ENCODE data around the gene DENND2A. TPM values are rescaled to one million over a fixed set of nuclear protein-coding genes. Genes with fewer than 3 reads are reported as not detected.

DENND2A gene
- total RNA-seq, 1 experiment from 2014 or later: 7.3 TPM

DNA sequence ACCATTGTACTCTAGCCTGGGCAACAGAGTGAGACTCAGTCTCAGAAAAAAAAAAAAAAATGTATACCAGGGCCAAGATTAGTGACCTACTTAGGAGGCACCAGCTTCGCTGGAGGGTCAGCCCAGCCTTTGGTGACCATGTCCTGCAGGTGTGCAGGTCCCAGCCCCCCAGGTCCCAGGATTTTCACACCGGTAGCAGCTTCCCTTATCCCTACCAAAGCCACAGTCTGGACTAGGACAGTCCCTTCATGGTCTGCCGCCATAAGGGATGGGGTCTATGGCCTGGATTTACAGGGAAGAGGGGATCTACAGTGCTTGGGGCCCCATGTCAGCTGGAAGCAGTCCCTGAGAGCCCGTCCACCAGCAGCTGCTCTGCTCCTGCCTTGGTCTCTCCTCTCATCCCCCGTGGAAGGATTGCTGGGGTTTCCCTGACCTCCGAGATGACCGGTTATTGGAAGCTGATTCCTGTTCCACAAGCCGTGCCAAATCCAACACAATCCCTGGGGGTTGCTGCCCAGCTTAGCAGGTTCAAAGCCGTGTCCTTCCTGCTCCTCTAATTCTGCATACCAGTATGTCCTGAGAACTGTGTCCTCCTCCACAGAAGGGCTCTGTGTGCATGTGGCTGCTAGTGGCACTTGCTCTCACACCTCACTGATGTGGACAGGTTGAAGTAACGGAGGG, 44.9 kb upstream of the DENND2A start:
- H3K4me2 ChIP-seq (ENCODE audit: insufficient read depth, insufficient read length, low read length): no peak overlapping the region
- no peak for DNase-seq
- Mint-ChIP-seq H3K4me3 (no peak overlapping the region), H3K36me3 (ENCODE audit: insufficient read depth in 1 of 3, low read depth in 3 of 3) (peaks cover 0 to 20% (median 8%) of the 10 kb centered on the region in 3 experiments; a peak in 5 of 7 replicates), H3K4me1 (peaks cover 0 to 7% of the 10 kb centered on the region in 2 experiments; a peak in 2 of 4 replicates), H3K27me3 (ENCODE audit: low read depth) (no peaks in the 10 kb centered on the region; the same call in 1 of the 2 replicates), H3K27ac (no peak overlapping the region; a peak in 1 of 7 replicates), H3K9me3 (no peaks in the 10 kb centered on the region)
- no peak overlapping the region for H3T11ph ChIP-seq (ENCODE audit: low read length)
- H2BK12ac ChIP-seq (ENCODE audit: insufficient read length, low read depth, low read length): no peak overlapping the region
- H3K18ac ChIP-seq (ENCODE audit: insufficient read length, low read depth, low read length): no peak overlapping the region
- no peaks in the 10 kb centered on the region for H3K79me1 ChIP-seq (ENCODE audit: insufficient read depth, low read depth, low read length, poor library complexity, severe bottlenecking)
- no peaks in the 10 kb centered on the region for H4K20me1 ChIP-seq (ENCODE audit: control insufficient read depth, insufficient read depth, insufficient read length)
- no peak overlapping the region for H2BK15ac ChIP-seq (ENCODE audit: low read depth, low read length)
- H3K56ac ChIP-seq (ENCODE audit: insufficient read length, low read depth, low read length): no peak overlapping the region
- no peaks in the 10 kb centered on the region; the same call in 1 of the 2 replicates for H3K27me3 ChIP-seq (ENCODE audit: insufficient read depth, low read length)
- no peak overlapping the region for H2BK5ac ChIP-seq (ENCODE audit: insufficient read length, low read length)
- no peak overlapping the region for H4K5ac ChIP-seq (ENCODE audit: insufficient read length, low read depth, low read length)
- no peak overlapping the region for H3K9ac ChIP-seq (ENCODE audit: extremely low read depth, insufficient read length, low read length)
- H4K91ac ChIP-seq (ENCODE audit: insufficient read length, low read depth, low read length): no peak overlapping the region
- no peaks in the 10 kb centered on the region for H3K23me2 ChIP-seq (ENCODE audit: insufficient read length, low read depth, low read length, poor library complexity, severe bottlenecking)
- H3K27ac ChIP-seq (ENCODE audit: insufficient read length, low read depth, low read length): no peak overlapping the region
- H3K9me3 ChIP-seq (ENCODE audit: control insufficient read depth, low read depth, low read length): no peaks in the 10 kb centered on the region
- no peak overlapping the region for H2AK5ac ChIP-seq (ENCODE audit: insufficient read length, low read length)
- no peak overlapping the region for H3K4ac ChIP-seq (ENCODE audit: low read depth, low read length)
- no peak overlapping the region for H2AFZ ChIP-seq (ENCODE audit: low read length)
- no peak overlapping the region for H4K8ac ChIP-seq (replicated peaks; ENCODE audit: insufficient read length, low read depth, low read length)
- no peak overlapping the region for H2BK20ac ChIP-seq (ENCODE audit: low read depth, low read length, poor library complexity, severe bottlenecking)
- no CpG with 5 or more reads among the region's 10 CpGs for WGBS (ENCODE audit: extremely low coverage, insufficient read length, low lambda C conversion rate)
- no peak overlapping the region for H2BK120ac ChIP-seq (ENCODE audit: low read depth, low read length, poor library complexity, severe bottlenecking)
- no peaks in the 10 kb centered on the region for H3K79me2 ChIP-seq (ENCODE audit: insufficient read depth, low read length)
- H3K14ac ChIP-seq (ENCODE audit: insufficient read depth, low read length): no peak overlapping the region
- H3K23ac ChIP-seq (ENCODE audit: insufficient read length, low read depth, low read length): no peak overlapping the region
- TF ChIP-seq, protein P1, sequence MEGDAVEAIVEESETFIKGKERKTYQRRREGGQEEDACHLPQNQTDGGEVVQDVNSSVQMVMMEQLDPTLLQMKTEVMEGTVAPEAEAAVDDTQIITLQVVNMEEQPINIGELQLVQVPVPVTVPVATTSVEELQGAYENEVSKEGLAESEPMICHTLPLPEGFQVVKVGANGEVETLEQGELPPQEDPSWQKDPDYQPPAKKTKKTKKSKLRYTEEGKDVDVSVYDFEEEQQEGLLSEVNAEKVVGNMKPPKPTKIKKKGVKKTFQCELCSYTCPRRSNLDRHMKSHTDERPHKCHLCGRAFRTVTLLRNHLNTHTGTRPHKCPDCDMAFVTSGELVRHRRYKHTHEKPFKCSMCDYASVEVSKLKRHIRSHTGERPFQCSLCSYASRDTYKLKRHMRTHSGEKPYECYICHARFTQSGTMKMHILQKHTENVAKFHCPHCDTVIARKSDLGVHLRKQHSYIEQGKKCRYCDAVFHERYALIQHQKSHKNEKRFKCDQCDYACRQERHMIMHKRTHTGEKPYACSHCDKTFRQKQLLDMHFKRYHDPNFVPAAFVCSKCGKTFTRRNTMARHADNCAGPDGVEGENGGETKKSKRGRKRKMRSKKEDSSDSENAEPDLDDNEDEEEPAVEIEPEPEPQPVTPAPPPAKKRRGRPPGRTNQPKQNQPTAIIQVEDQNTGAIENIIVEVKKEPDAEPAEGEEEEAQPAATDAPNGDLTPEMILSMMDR (conservative IDR thresholded peaks at IDR 0.05): no peak
- no peaks in the 10 kb centered on the region for H3K4me1 ChIP-seq (ENCODE audit: insufficient read depth, low read length)
